Breast epithelium (tissue), 4 donors: ENCODE measurements around the gene DGKE. TPM values are rescaled to one million over a fixed set of nuclear protein-coding genes. Genes with fewer than 3 reads are reported as not detected.

Source experiments
- DNase-seq, 2 donors: peaks; one replicate each; pipeline ENCODE4 v3.0.0-alpha.2; 2019; ENCODE audit warnings: low spot score in 2 of 2
- H3K27ac ChIP-seq, 2 donors: fragments of 200-600 bp; sonication (generic) in 1 of 2; one replicate each; pipeline ENCODE4 v1.5.1; 2016 to 2019; ENCODE audit warnings: mild to moderate bottlenecking in 1 of 2
- H3K27me3 ChIP-seq, 2 donors: fragments of 200-600 bp; sonication (generic) in 1 of 2; one replicate each; pipeline versions ENCODE4 v1.5.1 to v1.6.0; 2017 to 2019; ENCODE audit warnings: control low read depth in 1 of 2, mild to moderate bottlenecking in 1 of 2
- H3K36me3 ChIP-seq: fragments of 200-600 bp; one replicate; pipeline ENCODE4 v1.5.1; 2019
- H3K4me1 ChIP-seq, 2 donors: fragments of 200-600 bp; sonication (generic); one replicate each; pipeline ENCODE4 v1.5.1; 2016 to 2019; ENCODE audit warnings: control low read depth in 1 of 2
- H3K4me3 ChIP-seq, 3 donors: fragments of 200-600 bp; sonication (generic); 1 replicate in 2 of 3; 2 replicates in 1 of 3; pipeline ENCODE4 v1.5.1; 2016 to 2019; ENCODE audit warnings: mild to moderate bottlenecking in 3 of 3, moderate library complexity in 2 of 3
- H3K9me3 ChIP-seq, 2 donors: fragments of 200-600 bp; sonication (generic) in 1 of 2; one replicate each; pipeline ENCODE4 v1.5.1; 2016 to 2019; ENCODE audit warnings: control low read depth in 1 of 2
- CTCF ChIP-seq, 3 donors: fragments of 450-650 bp; IDR thresholded peaks; one replicate each; pipeline ENCODE4 v1.5.1; 2016 to 2017; ENCODE audit warnings: antibody characterized with exemption in 3 of 3, mild to moderate bottlenecking in 3 of 3, moderate library complexity in 3 of 3
- POLR2A ChIP-seq: fragments of 450-650 bp; IDR thresholded peaks from one replicate; pipeline ENCODE4 v1.6.1; 2016; ENCODE audit warnings: antibody characterized with exemption, mild to moderate bottlenecking, moderate library complexity
- POLR2AphosphoS5 ChIP-seq, 3 donors: sonication (generic); formaldehyde crosslinking; IDR thresholded peaks; one replicate each; pipeline ENCODE4 v1.6.1; 2017; ENCODE audit warnings: antibody characterized with exemption in 3 of 3
- intact Hi-C: fragments of 100-400 bp; cut with DNase I; formaldehyde crosslinking; loops from one replicate; pipeline ENCODE4 v1.15.1; 2023; ENCODE audit warnings: low total_unique reads
- total RNA-seq, 3 donors: library from RNA; depleted of rRNA; stranded (reverse); fragments of >200 nt; gene quantifications; one replicate each; pipeline ENCODE4 v1.1.0, GENCODE V29; 2016

Gene DGKE
- total RNA-seq, 3 donors from 2014 or later, result 7.0 to 13.8 (median 11.9) TPM

GRCh38 chr17:56892333-56892732 is 58.4 kb downstream of the DGKE start:
- no peaks in the 10 kb centered on the region for H3K27me3 ChIP-seq
- no peaks in the 10 kb centered on the region for H3K4me1 ChIP-seq
- no peak overlapping the region for H3K4me3 ChIP-seq
- no peak for DNase-seq
- peaks cover 7 to 9% of the 10 kb centered on the region in 2 donors for H3K9me3 ChIP-seq
- no peak for TF ChIP-seq POLR2AphosphoS5 (IDR thresholded peaks at IDR 0.05)
- peaks cover 17% of the 10 kb centered on the region for H3K36me3 ChIP-seq
- intact Hi-C loops, result no loop called here
- H3K27ac ChIP-seq, result no peak overlapping the region

GRCh38 chr17:56893503-56893902 is 59.6 kb downstream of the DGKE start:
- Histone ChIP-seq H3K27ac (no peak overlapping the region), H3K4me1 (no peaks in the 10 kb centered on the region), H3K27me3 (no peaks in the 10 kb centered on the region), H3K36me3 (peaks cover 17% of the 10 kb centered on the region), H3K4me3 (no peak overlapping the region), H3K9me3 (peaks cover 0 to under 1% of the 10 kb centered on the region in 2 donors)
- intact Hi-C loops, result no loop called here
- TF ChIP-seq CTCF (IDR thresholded peaks at IDR 0.05) (no peak), POLR2A (no peak), POLR2AphosphoS5 (IDR thresholded peaks at IDR 0.05) (no peak)
- DNase-seq, result no peak

DNA sequence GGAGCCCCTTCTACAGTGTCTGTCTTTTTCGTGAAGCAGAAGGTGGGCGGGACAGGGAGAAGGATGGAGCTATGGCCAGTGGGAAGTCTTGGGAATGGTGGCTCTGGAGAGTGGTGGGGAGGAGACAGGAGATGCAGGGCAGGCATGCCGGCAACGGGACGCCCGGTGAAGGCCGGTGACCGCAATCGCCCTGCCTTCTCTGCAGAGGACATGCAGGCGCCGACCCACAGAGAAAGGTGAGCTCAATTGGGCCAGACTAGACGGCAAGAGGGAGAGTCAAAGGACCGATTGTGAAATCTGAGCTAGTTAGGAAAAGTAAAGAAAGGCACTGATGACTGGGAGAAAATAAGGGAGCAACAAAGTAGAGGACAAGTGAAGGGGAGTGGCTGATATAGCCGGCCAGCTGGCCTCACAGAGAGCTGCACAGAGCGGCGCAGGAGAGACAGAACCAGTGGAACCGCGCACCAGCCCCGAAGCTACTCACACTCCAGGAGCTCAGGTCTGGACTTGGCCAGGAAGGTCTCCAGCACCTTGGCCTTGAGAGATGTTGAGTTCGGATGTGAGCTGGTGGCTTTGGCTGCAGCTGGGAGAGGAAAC is 61.0 kb downstream of the DGKE start:
- intact Hi-C loops, result no loop called here
- no peak overlapping the region for H3K4me3 ChIP-seq
- no peak for DNase-seq
- peaks cover 17% of the 10 kb centered on the region for H3K36me3 ChIP-seq
- H3K27ac ChIP-seq, result no peak overlapping the region
- H3K4me1 ChIP-seq, result no peaks in the 10 kb centered on the region
- H3K27me3 ChIP-seq, result no peaks in the 10 kb centered on the region
- H3K9me3 ChIP-seq, result no peaks in the 10 kb centered on the region
- no peak for TF ChIP-seq POLR2A

- no peak for DNase-seq
- H3K4me1 ChIP-seq, result no peaks in the 10 kb centered on the region
- intact Hi-C loops, result no loop called here
- no peak for TF ChIP-seq POLR2A
- TF ChIP-seq POLR2AphosphoS5 (IDR thresholded peaks at IDR 0.05), result no peak
- no peak for TF ChIP-seq CTCF (IDR thresholded peaks at IDR 0.05)
- H3K9me3 ChIP-seq, result no peaks in the 10 kb centered on the region
- no peak overlapping the region for H3K27ac ChIP-seq
- peaks cover 12% of the 10 kb centered on the region for H3K36me3 ChIP-seq
- H3K27me3 ChIP-seq, result no peaks in the 10 kb centered on the region
- no peak overlapping the region for H3K4me3 ChIP-seq
These were observed 62.4 kb downstream of the DGKE start for GRCh38 chr17:56896217-56896967.

- DNase-seq, result no peak
- Histone ChIP-seq H3K4me3 (no peak overlapping the region), H3K27ac (no peak overlapping the region), H3K9me3 (no peaks in the 10 kb centered on the region), H3K4me1 (no peaks in the 10 kb centered on the region), H3K36me3 (peaks cover 6% of the 10 kb centered on the region), H3K27me3 (no peaks in the 10 kb centered on the region)
- intact Hi-C loops, result no loop called here
- TF ChIP-seq POLR2AphosphoS5 (IDR thresholded peaks at IDR 0.05) (no peak), POLR2A (no peak), CTCF (IDR thresholded peaks at IDR 0.05) (no peak)
These were observed 63.0 kb downstream of the DGKE start for GRCh38 chr17:56896968-56897359.

- intact Hi-C loops, result no loop called here
- no peak for TF ChIP-seq CTCF (IDR thresholded peaks at IDR 0.05)
- TF ChIP-seq POLR2AphosphoS5 (IDR thresholded peaks at IDR 0.05), result no peak
- TF ChIP-seq POLR2A, result no peak
- no peaks in the 10 kb centered on the region for H3K36me3 ChIP-seq
- no peak overlapping the region for H3K4me3 ChIP-seq
- H3K9me3 ChIP-seq, result no peaks in the 10 kb centered on the region
- no peaks in the 10 kb centered on the region for H3K4me1 ChIP-seq
- H3K27ac ChIP-seq, result no peak overlapping the region
- H3K27me3 ChIP-seq, result no peaks in the 10 kb centered on the region
- no peak for DNase-seq
These were observed 63.9 kb downstream of the DGKE start for GRCh38 chr17:56897646-56898424.
